ENCODE data around the gene RAPGEF6. TPM values are rescaled to one million over a fixed set of nuclear protein-coding genes. Genes with fewer than 3 reads are reported as not detected.
A peak's percentile ranks its signal among the peaks of the same experiment; 100 is the strongest.

Gene RAPGEF6
- total RNA-seq, 4 donors from 2014 or later, result 17.2 to 23.3 (median 20.1) TPM

DNA sequence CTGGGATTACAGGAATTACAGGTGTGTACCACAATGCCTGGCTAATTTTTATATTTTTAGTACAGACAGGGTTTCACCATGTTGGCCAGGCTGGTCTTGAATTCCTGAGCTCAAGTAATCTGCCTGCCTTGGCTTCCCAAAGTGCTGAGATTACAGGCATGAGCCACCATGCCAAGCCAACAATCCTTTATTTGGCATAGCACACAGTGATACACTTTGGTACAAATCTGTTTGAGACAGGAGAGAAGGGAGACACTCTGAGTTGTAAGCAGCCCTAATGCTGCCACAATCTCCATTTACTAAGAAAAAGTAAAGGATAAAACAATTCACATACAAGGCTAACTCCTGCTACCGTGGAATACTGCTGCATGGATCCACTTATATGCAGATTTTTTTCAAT, 177.8 kb downstream of the RAPGEF6 start:
- no peak overlapping the region for H3K27ac ChIP-seq (replicated peaks in 1 of 4)
- H3K36me3 ChIP-seq, result peaks cover 0 to 18% (median 10%) of the 10 kb centered on the region in 4 donors
- H3K27me3 ChIP-seq, result no peaks in the 10 kb centered on the region
- intact Hi-C loops (cut with DNase I), result no loop called here
- no peak overlapping the region for H3K4me3 ChIP-seq
- TF ChIP-seq EP300 (IDR thresholded peaks at IDR 0.05), result no peak
- no peak for TF ChIP-seq POLR2AphosphoS5 (IDR thresholded peaks at IDR 0.05)
- no peak for TF ChIP-seq POLR2A (IDR thresholded peaks at IDR 0.05; ENCODE audit: low read depth)
- TF ChIP-seq, protein P1, sequence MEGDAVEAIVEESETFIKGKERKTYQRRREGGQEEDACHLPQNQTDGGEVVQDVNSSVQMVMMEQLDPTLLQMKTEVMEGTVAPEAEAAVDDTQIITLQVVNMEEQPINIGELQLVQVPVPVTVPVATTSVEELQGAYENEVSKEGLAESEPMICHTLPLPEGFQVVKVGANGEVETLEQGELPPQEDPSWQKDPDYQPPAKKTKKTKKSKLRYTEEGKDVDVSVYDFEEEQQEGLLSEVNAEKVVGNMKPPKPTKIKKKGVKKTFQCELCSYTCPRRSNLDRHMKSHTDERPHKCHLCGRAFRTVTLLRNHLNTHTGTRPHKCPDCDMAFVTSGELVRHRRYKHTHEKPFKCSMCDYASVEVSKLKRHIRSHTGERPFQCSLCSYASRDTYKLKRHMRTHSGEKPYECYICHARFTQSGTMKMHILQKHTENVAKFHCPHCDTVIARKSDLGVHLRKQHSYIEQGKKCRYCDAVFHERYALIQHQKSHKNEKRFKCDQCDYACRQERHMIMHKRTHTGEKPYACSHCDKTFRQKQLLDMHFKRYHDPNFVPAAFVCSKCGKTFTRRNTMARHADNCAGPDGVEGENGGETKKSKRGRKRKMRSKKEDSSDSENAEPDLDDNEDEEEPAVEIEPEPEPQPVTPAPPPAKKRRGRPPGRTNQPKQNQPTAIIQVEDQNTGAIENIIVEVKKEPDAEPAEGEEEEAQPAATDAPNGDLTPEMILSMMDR (IDR thresholded peaks at IDR 0.05), result no peak
- H3K4me1 ChIP-seq, result peaks cover 0 to 16% (median 4%) of the 10 kb centered on the region in 4 donors
- WGBS, result 92% methylated on average over 1 of the region's 1 CpG
- no peaks in the 10 kb centered on the region for H3K9me3 ChIP-seq
- DNase-seq (ENCODE audit: extremely low spot score), result no peak

DNA sequence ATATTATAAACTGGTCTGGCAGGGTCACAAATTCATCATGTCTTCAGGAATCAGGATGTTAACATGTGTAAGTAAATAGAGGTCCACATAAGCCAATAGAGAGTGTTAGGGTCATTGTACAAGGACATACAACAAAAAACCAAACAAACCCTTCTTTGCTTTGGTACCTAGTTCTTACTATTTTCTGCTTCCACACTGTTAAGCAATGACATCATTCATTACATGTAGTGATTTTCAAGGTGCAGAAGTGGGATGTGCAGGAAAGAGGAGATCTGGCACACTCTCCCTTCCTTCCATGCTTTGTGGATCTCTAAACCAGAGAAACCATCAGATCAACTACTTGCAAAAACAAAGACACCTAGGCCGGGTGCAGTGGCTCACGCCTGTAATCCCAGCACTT, 184.1 kb downstream of the RAPGEF6 start:
- Histone ChIP-seq H3K9me3 (no peaks in the 10 kb centered on the region), H3K27ac (replicated peaks in 1 of 4) (no peak overlapping the region), H3K4me1 (no peaks in the 10 kb centered on the region), H3K36me3 (peaks cover 4 to 56% (median 27%) of the 10 kb centered on the region in 4 donors), H3K4me3 (no peak overlapping the region), H3K27me3 (no peaks in the 10 kb centered on the region)
- intact Hi-C loops (cut with DNase I), result no loop called here
- WGBS, result 100% methylated on average over 2 of the region's 2 CpGs
- DNase-seq (ENCODE audit: extremely low spot score), result no peak
- no peak for TF ChIP-seq POLR2AphosphoS5 (IDR thresholded peaks at IDR 0.05)
- TF ChIP-seq EP300 (IDR thresholded peaks at IDR 0.05), result no peak
- no peak for TF ChIP-seq POLR2A (IDR thresholded peaks at IDR 0.05; ENCODE audit: low read depth)
- TF ChIP-seq, protein P1 (IDR thresholded peaks at IDR 0.05), result no peak

DNA sequence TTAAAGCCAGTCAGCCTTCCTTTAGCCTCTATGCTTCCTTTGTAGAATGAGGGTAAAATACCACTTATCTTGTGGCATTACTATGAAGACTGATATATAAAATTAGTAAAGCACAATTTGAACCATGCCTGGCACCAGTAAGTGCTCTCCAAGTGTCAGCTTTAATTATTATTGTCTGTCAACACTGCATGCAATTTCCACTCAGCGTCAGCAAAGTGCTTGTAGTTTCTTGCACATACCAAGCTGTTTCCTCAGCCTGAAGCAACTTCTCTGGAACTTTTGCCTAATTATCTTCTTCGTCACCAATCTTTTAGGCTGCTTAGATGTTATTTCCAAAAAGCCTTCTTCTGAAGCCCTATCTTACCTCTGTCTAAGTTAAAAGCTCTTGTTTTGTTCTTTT, 193.8 kb downstream of the RAPGEF6 start:
- Histone ChIP-seq H3K36me3 (peaks cover 15 to 76% (median 49%) of the 10 kb centered on the region in 4 donors), H3K27me3 (no peaks in the 10 kb centered on the region), H3K4me1 (peaks cover 4 to 19% (median 16%) of the 10 kb centered on the region in 4 donors), H3K9me3 (no peaks in the 10 kb centered on the region), H3K4me3 (no peak overlapping the region), H3K27ac (replicated peaks in 1 of 4) (no peak overlapping the region)
- intact Hi-C loops (cut with DNase I), result no loop called here
- TF ChIP-seq POLR2A (IDR thresholded peaks at IDR 0.05; ENCODE audit: low read depth) (no peak), POLR2AphosphoS5 (IDR thresholded peaks at IDR 0.05) (no peak), EP300 (IDR thresholded peaks at IDR 0.05) (no peak)
- TF ChIP-seq, protein P1 (IDR thresholded peaks at IDR 0.05), result no peak
- no peak for DNase-seq (ENCODE audit: extremely low spot score)
- 76% methylated on average over 2 of the region's 2 CpGs for WGBS

DNA sequence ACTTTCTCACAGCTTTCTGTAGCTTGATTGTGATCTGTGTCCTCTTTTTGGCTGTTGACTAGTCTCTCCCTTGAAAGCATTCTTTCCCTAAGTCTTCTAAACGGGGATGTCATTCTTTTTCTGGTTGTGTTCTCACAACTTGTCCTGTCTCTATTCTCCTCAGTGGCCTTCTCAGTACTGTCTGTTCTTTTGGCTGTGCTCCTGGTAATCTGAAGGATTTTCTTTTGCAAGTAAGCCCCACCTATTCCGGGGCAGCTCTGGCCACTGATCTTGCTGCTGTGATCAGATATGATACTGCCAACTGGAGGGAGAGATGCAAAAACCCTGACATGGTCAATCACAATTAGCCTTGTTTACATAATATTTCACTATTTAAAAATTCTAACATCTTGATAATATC, 198.9 kb downstream of the RAPGEF6 start:
- no peaks in the 10 kb centered on the region for H3K9me3 ChIP-seq
- peaks cover 6 to 40% (median 37%) of the 10 kb centered on the region in 4 donors for H3K4me1 ChIP-seq
- H3K36me3 ChIP-seq, result peaks cover 9 to 81% (median 41%) of the 10 kb centered on the region in 4 donors
- no peaks in the 10 kb centered on the region for H3K27me3 ChIP-seq
- intact Hi-C loops (cut with DNase I), result no loop called here
- H3K4me3 ChIP-seq, result no peak overlapping the region
- TF ChIP-seq, protein P1 (IDR thresholded peaks at IDR 0.05), result no peak
- TF ChIP-seq POLR2AphosphoS5 (IDR thresholded peaks at IDR 0.05), result peak; percentile 49 to 61
- no peak for TF ChIP-seq POLR2A (IDR thresholded peaks at IDR 0.05; ENCODE audit: low read depth)
- peak overlapping the region; percentile 24 to 72 (median 62) for H3K27ac ChIP-seq (replicated peaks in 1 of 4)
- DNase-seq (ENCODE audit: extremely low spot score), result no peak
- 48% methylated on average over 2 of the region's 2 CpGs for WGBS

DNA sequence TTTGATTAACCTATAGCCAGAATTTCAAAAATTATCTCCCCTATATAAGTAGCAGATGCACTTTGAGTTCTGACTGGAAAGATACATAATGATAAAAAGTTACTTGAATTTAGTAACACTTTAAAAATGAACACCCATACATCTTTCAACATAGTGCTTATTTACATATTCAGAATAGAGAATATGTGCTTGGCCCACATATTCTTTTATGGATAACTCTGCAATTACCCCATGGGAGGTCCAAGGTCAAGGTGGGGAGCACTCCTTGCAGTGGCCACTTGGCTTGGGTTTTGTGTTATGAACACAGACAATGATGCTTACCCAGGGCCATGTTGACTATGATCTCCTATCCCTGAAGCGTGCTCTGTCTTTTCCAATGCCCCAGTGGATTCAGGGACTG, 201.9 kb downstream of the RAPGEF6 start:
- Histone ChIP-seq H3K4me3 (no peak overlapping the region), H3K27ac (replicated peaks in 1 of 4) (no peak overlapping the region), H3K4me1 (peaks cover 6 to 44% (median 40%) of the 10 kb centered on the region in 4 donors), H3K36me3 (peaks cover 17 to 77% (median 40%) of the 10 kb centered on the region in 4 donors), H3K9me3 (no peaks in the 10 kb centered on the region), H3K27me3 (no peaks in the 10 kb centered on the region)
- no peak for DNase-seq (ENCODE audit: extremely low spot score)
- TF ChIP-seq EP300 (IDR thresholded peaks at IDR 0.05) (no peak), POLR2AphosphoS5 (IDR thresholded peaks at IDR 0.05) (no peak), POLR2A (IDR thresholded peaks at IDR 0.05; ENCODE audit: low read depth) (no peak)
- TF ChIP-seq, protein P1 (IDR thresholded peaks at IDR 0.05), result no peak
- intact Hi-C loops (cut with DNase I), result no loop called here
- WGBS, result 100% methylated on average over 1 of the region's 1 CpG
